Measurements from ENCODE around the gene KANSL1. TPM values are rescaled to one million over a fixed set of nuclear protein-coding genes. Genes with fewer than 3 reads are reported as not detected.

KANSL1 gene
- total and polyA plus RNA-seq, 2 donors (not counting 1 experiment from before 2014, with no cell fraction given), result 36.8 to 233 TPM

DNA sequence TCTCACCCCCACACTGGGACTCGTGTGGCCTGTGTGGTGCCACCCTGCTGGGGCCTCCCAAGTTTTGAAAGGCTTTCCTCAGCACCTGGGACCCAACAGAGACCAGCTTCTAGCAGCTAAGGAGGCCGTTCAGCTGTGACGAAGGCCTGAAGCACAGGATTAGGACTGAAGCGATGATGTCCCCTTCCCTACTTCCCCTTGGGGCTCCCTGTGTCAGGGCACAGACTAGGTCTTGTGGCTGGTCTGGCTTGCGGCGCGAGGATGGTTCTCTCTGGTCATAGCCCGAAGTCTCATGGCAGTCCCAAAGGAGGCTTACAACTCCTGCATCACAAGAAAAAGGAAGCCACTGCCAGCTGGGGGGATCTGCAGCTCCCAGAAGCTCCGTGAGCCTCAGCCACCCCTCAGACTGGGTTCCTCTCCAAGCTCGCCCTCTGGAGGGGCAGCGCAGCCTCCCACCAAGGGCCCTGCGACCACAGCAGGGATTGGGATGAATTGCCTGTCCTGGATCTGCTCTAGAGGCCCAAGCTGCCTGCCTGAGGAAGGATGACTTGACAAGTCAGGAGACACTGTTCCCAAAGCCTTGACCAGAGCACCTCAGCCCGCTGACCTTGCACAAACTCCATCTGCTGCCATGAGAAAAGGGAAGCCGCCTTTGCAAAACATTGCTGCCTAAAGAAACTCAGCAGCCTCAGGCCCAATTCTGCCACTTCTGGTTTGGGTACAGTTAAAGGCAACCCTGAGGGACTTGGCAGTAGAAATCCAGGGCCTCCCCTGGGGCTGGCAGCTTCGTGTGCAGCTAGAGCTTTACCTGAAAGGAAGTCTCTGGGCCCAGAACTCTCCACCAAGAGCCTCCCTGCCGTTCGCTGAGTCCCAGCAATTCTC lies 166.8 kb downstream of the KANSL1 start:
- POLR2A ChIA-PET, result interaction anchor here (0.5 to 0.7 kb wide), 4 partner anchors 21 to 150 kb away, joined by 3 to 7 read pairs (median 6); no protein-coding TSS in a partner anchor
- H3K9me3 ChIP-seq (ENCODE audit: control extremely low read depth in 1 of 3, control insufficient read depth in 2 of 3, insufficient read depth in 1 of 3, low read length in 2 of 3), result peaks cover 0 to 3% (median 2%) of the 10 kb centered on the region in 3 donors
- no peaks in the 10 kb centered on the region for H3K27me3 Mint-ChIP-seq

More for the DNA sequence above, 166.8 kb downstream of the KANSL1 start:
- no peak overlapping the region for H2AFZ ChIP-seq (ENCODE audit: insufficient read depth, low read depth, low read length, poor library complexity, severe bottlenecking)
- peaks cover 6 to 17% of the 10 kb centered on the region in 2 experiments for H3K36me3 ChIP-seq (replicated peaks in 1 of 2; ENCODE audit: control extremely low read depth in 1 of 2, control insufficient read depth in 1 of 2, extremely low read depth in 1 of 2, insufficient read depth in 2 of 2, low read length in 1 of 2)
- DNase-seq (peak; percentile 52), ATAC-seq (ENCODE audit: low read depth) (peak; percentile 42)
- no peaks in the 10 kb centered on the region for H3K79me2 ChIP-seq (ENCODE audit: control insufficient read depth, insufficient read depth, low read length)
- no peak for TF ChIP-seq CTCF (IDR thresholded peaks at IDR 0.05)
- no peak for TF ChIP-seq EZH2 (IDR thresholded peaks at IDR 0.05; ENCODE audit: borderline replicate concordance, insufficient read depth, low read depth, low read length, poor library complexity, severe bottlenecking)
- CTCF ChIA-PET, result interaction anchor here (0.6 to 6.2 kb wide), 5 partner anchors 18 to 973 kb away, joined by 3 to 43 read pairs (median 6); no protein-coding TSS in a partner anchor
- no peak overlapping the region for H3K9ac ChIP-seq (ENCODE audit: low read length)
- intact Hi-C loops (cut with micrococcal nuclease), result no loop called here
- H3K27me3 ChIP-seq (replicated peaks in 1 of 4; ENCODE audit: control extremely low read depth in 1 of 4, control insufficient read depth in 3 of 4, insufficient read depth in 4 of 4, low read length in 3 of 4), result no peaks in the 10 kb centered on the region
- peak overlapping the region; percentile 65 to 69 for H3K27ac ChIP-seq (ENCODE audit: low read length in 2 of 2)
- H3K27ac Mint-ChIP-seq, result peak overlapping the region; percentile 91
- no peaks in the 10 kb centered on the region for H3K9me3 Mint-ChIP-seq (ENCODE audit: insufficient read depth)
- peak overlapping the region; percentile 38 for H3K4me3 Mint-ChIP-seq
- 39% methylated on average over 14 of the region's 17 CpGs for WGBS (ENCODE audit: insufficient coverage)
- peak overlapping the region; percentile 49 for H3K4me2 ChIP-seq (replicated peaks; ENCODE audit: low read depth, low read length, poor library complexity, severe bottlenecking)
- H3K4me1 ChIP-seq (ENCODE audit: control insufficient read depth in 2 of 2, insufficient read depth in 2 of 2, low read length in 2 of 2), result peaks cover 49 to 66% of the 10 kb centered on the region in 2 donors
- H3K4me3 ChIP-seq (ENCODE audit: control extremely low read depth in 1 of 5, extremely low read depth in 1 of 5, insufficient read depth in 1 of 5, low read depth in 2 of 5, low read length in 4 of 5), result no peak overlapping the region
- H4K20me1 ChIP-seq (ENCODE audit: control insufficient read depth, insufficient read depth, low read length, poor library complexity, severe bottlenecking), result no peaks in the 10 kb centered on the region
- peaks cover 59% of the 10 kb centered on the region for H3K4me1 Mint-ChIP-seq
